IPS-18c (cell line): ENCODE measurements around the gene SLC38A4.

Experiments
- H3K4me3 ChIP-seq: 2 replicates; pipeline ENCODE4 v1.7.0; 2013; ENCODE audit warnings: low read depth, mild to moderate bottlenecking, low read length, moderate library complexity; ENCODE audit not compliant: insufficient read depth
- H3K9me3 ChIP-seq: one replicate; pipeline ENCODE4 v1.6.1; 2013; ENCODE audit warnings: mild to moderate bottlenecking, low read length, moderate library complexity; ENCODE audit not compliant: control insufficient read depth, insufficient read depth

SLC38A4 gene

DNA sequence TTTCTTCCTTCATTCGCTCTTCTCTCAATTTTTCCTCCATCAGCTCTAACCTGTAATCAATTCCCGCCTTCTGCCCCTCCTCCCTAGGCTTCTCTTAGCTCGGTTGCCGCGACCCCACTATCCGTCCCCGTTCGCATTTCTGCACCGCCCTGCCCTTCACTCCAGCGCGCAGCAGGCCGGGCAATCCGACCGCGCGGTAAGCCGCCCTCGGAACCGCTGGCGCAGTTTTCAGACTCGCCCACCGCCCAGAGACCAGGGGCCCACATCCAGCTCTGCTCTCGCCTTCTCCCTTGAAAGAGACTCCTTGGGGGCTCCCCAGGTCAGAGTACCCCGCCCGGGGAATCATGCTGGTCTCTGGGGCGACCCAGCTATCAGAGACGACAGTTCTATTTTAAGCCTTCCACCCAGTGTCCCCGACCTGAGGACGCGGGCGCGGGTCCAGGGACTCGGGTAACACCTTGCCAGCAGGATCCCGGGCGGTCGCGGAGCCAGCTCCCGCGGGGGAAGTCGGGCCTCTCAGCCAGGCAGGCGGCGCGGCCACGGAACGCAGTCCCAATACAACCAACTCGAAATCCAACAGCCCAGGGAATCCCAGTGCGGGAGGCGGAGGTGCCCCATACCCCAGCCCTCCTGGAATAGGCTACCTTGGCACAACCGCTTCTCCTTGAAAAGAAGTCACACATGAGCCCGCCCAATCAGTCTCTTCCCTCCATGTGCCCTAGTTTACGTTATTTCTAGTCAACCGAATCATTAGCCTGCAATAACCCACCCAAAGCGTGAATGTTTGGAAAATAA, 5.7 kb upstream of the SLC38A4 start:
- Histone ChIP-seq H3K9me3 (no peaks in the 10 kb centered on the region), H3K4me3 (peak overlapping the region; percentile 52)

DNA sequence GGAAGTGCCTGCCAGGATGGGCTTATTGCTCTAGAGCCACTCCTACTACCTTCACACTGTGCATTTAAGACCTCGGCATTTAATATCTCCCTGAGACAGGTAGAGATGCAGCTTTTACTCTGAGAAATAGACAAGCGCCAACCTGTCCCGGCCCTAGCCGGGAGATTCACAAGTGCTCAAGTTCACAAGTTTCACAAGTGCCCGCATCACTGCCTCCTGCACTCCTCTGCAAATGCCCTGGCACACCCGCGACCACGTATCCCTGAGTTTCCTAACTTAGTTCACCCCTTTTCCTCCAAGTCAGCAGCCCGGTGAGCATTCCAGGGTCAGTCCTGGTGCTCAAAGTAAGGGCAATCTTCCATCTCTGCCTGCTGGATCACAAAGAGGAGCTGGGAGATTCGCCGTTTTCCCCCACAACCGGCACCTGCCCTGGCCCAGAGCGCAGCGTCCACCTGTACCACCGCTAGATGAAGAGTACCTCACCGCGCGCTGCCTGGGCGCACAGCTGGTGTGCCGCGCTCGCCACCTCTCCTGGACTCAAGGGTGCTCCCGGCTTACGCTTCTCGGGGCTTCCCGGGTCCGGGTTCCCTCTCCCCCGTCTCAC, 5.0 kb upstream of the SLC38A4 start:
- H3K9me3 ChIP-seq = no peaks in the 10 kb centered on the region
- H3K4me3 ChIP-seq = peak overlapping the region; percentile 52

DNA sequence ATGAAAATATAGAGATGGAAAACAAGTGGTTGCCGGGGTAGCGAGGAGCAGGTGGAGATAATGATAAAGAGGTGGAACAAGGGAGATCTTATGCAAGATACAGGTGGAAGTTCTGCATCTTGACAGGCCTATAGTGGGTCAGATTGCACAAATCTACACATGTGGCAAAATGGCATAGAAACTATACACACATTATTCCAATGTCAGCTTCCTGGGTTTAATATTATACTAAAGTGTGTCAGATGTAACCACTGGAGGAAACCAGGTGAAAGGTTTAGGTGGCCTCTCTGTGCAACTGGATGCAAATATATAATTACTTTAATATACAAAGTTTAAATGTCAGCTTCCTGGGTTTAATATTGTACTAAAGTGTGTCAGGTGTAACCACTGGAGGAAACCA, 1.1 kb downstream of the SLC38A4 start:
- Histone ChIP-seq H3K4me3 (no peak overlapping the region), H3K9me3 (no peaks in the 10 kb centered on the region)

DNA sequence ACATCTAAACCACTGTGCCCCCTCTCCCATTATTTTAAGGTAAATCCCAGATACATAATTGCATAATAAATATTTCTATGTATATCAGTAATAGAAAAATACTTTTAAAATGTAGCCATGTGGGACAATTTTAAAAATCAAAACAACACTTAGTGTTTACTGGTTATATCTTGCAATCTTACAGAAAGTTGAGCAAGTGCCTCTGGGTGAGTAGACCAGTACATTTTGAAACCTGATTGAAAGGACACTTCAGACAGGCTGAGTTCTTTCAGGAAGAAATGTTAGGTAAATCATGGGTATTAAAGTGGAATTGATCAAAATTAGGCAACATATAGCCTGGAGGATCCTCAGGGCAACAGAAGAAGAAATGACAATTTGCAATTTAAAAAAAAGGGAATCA, 7.2 kb downstream of the SLC38A4 start:
- H3K9me3 ChIP-seq = no peaks in the 10 kb centered on the region
- H3K4me3 ChIP-seq = no peak overlapping the region

- no peak overlapping the region for H3K4me3 ChIP-seq
- H3K9me3 ChIP-seq = no peaks in the 10 kb centered on the region
Observed at GRCh38 chr12:46815809-46816208, 10.0 kb downstream of the SLC38A4 start.

GRCh38 chr12:46814143-46814542, 11.7 kb downstream of the SLC38A4 start:
- Histone ChIP-seq H3K4me3 (no peak overlapping the region), H3K9me3 (no peaks in the 10 kb centered on the region)

DNA sequence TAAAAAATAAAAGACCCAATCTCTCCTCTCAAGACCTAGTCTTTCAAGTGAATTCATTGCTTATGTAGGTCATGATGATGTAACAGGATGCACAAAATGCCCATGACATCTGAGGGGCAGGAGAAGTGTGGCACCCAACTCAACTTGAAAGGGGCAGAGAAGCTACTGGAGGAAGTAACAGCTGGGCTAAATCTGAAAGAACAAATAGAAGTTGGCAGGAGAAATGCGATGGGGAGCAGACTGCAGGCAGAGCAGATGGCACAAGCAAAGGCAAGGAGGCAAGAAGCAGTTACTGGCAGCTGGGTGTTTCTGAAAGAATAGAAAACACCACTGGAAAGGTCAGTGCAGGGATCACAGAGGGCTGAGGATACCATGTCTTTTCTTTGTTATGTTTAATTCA, 14.6 kb downstream of the SLC38A4 start:
- no peaks in the 10 kb centered on the region for H3K9me3 ChIP-seq
- no peak overlapping the region for H3K4me3 ChIP-seq

GRCh38 chr12:46808955-46809697, 16.7 kb downstream of the SLC38A4 start:
- no peaks in the 10 kb centered on the region for H3K9me3 ChIP-seq
- H3K4me3 ChIP-seq = no peak overlapping the region

- no peaks in the 10 kb centered on the region for H3K9me3 ChIP-seq
- no peak overlapping the region for H3K4me3 ChIP-seq
Observed at GRCh38 chr12:46808317-46808716, 17.5 kb downstream of the SLC38A4 start.

DNA sequence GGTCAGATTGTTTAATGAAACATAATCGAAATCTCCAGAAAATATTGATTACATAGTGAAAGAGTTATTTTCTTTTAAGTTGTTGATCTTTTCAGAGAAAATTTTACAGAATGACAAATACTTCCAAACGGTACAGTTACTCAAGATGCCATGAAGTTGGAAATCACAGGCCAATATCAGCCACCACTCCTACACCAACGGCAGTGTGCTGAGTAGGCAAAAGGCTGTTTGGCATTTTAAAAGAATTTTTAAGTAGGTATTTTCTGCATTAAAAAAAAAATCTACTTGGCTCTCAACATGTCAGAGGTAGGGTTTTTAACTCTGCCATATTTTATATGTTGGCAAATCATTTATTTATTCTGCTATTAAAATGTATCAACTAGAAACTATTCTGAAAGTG, 21.7 kb downstream of the SLC38A4 start:
- H3K4me3 ChIP-seq = no peak overlapping the region
- no peaks in the 10 kb centered on the region for H3K9me3 ChIP-seq

DNA sequence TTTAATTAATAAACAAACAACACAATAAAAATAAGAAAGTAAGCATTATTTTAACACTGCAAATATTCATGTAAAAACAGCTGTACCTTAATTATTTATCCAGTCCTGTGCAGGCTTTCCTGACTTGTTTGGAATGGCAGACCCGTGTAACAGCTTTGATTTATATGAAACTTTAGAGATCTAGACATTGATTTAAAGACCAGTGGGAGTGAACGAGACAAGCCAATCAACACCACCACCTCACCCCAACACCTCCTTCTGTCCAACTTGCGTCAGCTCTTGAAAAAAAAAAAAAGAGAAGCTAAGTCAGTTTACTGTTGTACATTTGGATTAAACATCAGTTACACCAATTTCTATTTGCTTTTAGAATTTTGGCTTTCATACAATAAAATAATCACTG, 22.3 kb downstream of the SLC38A4 start:
- H3K4me3 ChIP-seq = no peak overlapping the region
- no peaks in the 10 kb centered on the region for H3K9me3 ChIP-seq

DNA sequence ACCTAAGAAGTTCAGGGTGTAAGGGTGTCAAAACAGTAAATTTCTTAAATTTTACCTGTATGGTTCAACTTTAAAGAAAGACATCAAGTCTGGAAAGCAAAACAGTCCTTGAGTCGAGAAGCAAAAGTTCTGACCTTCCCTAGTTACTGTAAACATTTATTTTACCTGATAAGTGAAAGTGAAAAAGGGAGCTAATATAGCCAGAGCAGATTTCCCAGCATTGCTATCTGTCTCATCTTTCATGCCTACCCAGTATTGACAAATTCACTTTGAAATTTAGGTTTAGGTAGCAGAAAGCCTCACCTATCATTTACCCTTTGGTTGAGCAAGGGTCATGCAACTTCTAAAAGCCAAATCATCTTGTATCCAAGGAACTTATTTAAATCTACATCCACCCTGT, 24.5 kb downstream of the SLC38A4 start:
- no peaks in the 10 kb centered on the region for H3K9me3 ChIP-seq
- no peak overlapping the region for H3K4me3 ChIP-seq

GRCh38 chr12:46800160-46800559, 25.6 kb downstream of the SLC38A4 start:
- Histone ChIP-seq H3K4me3 (no peak overlapping the region), H3K9me3 (no peaks in the 10 kb centered on the region)

- no peaks in the 10 kb centered on the region for H3K9me3 ChIP-seq
- no peak overlapping the region for H3K4me3 ChIP-seq
Observed at GRCh38 chr12:46798648-46799047, 27.1 kb downstream of the SLC38A4 start.

- Histone ChIP-seq H3K4me3 (no peak overlapping the region), H3K9me3 (no peaks in the 10 kb centered on the region)
Observed at GRCh38 chr12:46798056-46798455, 27.7 kb downstream of the SLC38A4 start.

DNA sequence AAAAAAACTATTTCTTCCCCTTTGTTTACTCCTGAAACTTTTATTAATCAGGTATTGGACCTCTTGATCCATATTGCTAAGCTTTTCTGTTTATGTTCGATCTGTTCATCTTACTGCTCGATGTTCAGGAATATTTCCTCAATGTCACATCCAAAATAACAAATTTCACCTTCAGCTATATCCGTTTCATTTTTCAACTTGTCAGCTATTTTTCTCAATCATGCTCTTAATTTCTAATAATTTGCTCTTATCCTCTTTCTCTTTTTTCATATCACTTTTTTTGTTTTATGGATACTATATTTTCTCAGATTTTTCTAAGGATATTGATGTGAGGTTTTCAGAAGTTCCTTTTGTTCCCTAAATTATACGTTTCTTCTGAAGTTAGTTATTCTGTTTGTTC, 29.8 kb downstream of the SLC38A4 start:
- no peak overlapping the region for H3K4me3 ChIP-seq
- H3K9me3 ChIP-seq = no peaks in the 10 kb centered on the region

DNA sequence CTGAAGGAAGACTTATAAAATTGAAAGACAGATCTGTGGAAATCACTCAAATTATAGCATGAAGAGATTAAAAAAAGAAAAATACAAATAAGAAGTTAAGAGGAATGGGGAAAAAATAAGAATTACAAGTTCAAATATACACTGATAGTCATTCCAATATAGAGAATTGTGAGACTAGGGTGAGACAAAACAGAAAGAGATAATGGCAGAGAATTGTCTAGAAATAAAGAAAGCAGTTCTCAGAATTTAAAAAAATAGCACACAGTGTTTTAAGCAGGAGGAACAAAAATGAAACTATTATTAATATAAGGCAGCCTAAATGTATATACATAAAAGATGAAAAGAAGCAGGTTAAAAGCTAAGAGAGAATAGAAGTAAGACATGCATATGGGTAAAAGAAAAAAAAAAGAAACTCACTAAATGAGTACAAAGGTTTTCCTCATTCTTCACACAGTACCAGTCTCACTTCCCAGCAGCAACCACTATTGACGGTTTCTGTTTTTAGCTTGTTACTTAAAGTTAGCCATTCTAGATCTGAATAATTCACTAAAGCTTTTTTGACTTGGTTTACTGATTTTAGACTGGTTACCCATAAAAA, 31.1 kb downstream of the SLC38A4 start:
- no peaks in the 10 kb centered on the region for H3K9me3 ChIP-seq
- no peak overlapping the region for H3K4me3 ChIP-seq

DNA sequence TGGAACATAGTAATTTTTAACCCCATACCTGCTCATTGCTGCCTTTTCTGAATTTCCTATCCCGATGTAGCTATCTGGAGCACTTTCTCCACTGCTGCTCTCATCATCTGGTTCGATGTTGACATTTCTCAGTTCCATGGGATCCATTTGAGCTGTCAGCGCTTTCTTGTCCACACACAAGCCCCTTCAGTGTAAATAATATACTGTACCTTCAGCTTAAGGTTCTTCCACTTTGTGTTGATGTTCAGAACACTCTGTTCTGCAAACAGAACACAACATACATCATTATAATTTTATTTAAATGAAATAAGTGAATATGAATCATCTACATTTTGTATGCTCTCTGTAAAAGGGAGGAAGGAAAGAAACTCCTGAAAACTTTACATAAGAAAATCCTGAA, 32.9 kb downstream of the SLC38A4 start:
- H3K4me3 ChIP-seq = no peak overlapping the region
- no peaks in the 10 kb centered on the region for H3K9me3 ChIP-seq
